GM18907 (cell line): Measurements from ENCODE around the gene SLC1A7.
"Not testable (repeated sequence)": the region's sequence is repeated elsewhere in the genome, so short reads cannot be mapped to it uniquely, and the experiment has no call there.

ENCODE experiments used
- ATAC-seq: cut with Tn5 transposase; IDR thresholded peaks from one replicate; pipeline ENCODE4 v1.9.1; 2021; ENCODE audit warnings: mild to moderate bottlenecking, moderate library complexity; ENCODE audit not compliant: unreplicated experiment

Gene SLC1A7

GRCh38 chr1:53142226-53142853 lies at the start of gene SLC1A7:
Gene SLC1A7, minus strand, starts transcription at chr1:53142638. Its CDS starts 189 bp downstream, at chr1:53142449.
- ATAC-seq, result no peak

GRCh38 chr1:53190210-53190611 lies 47.8 kb upstream of the SLC1A7 start:
- no peak for ATAC-seq

- no peak for ATAC-seq
Observed at GRCh38 chr1:53189061-53189460, 46.6 kb upstream of the SLC1A7 start.

- no peak for ATAC-seq
Observed at GRCh38 chr1:53188099-53188498, 45.7 kb upstream of the SLC1A7 start.

GRCh38 chr1:53187401-53187800 lies 45.0 kb upstream of the SLC1A7 start:
- ATAC-seq, result no peak

- ATAC-seq, result no peak
Observed at GRCh38 chr1:53186533-53186932, 44.1 kb upstream of the SLC1A7 start.

GRCh38 chr1:53185955-53186297 lies 43.5 kb upstream of the SLC1A7 start:
- not testable (repeated sequence) for ATAC-seq

- no peak for ATAC-seq
Observed at GRCh38 chr1:53183095-53183990, 40.9 kb upstream of the SLC1A7 start.

- ATAC-seq, result no peak
Observed at GRCh38 chr1:53182716-53183094, 40.3 kb upstream of the SLC1A7 start.

GRCh38 chr1:53182111-53182593 lies 39.7 kb upstream of the SLC1A7 start:
- ATAC-seq, result no peak

GRCh38 chr1:53180951-53181350 lies 38.5 kb upstream of the SLC1A7 start:
- ATAC-seq, result no peak

- ATAC-seq, result no peak
Observed at GRCh38 chr1:53180226-53180625, 37.8 kb upstream of the SLC1A7 start.

- no peak for ATAC-seq
Observed at GRCh38 chr1:53176452-53177208, 34.2 kb upstream of the SLC1A7 start.

- no peak for ATAC-seq
Observed at GRCh38 chr1:53174971-53175913, 32.8 kb upstream of the SLC1A7 start.

GRCh38 chr1:53172426-53173128 lies 30.1 kb upstream of the SLC1A7 start:
- peak; percentile 61 for ATAC-seq

- ATAC-seq, result no peak
Observed at GRCh38 chr1:53166912-53167311, 24.5 kb upstream of the SLC1A7 start.

- no peak for ATAC-seq
Observed at GRCh38 chr1:53166366-53166765, 23.9 kb upstream of the SLC1A7 start.

- no peak for ATAC-seq
Observed at GRCh38 chr1:53165408-53165961, 23.0 kb upstream of the SLC1A7 start.

GRCh38 chr1:53163291-53163768 lies 20.9 kb upstream of the SLC1A7 start:
- no peak for ATAC-seq
